OCI-LY7 (cell line): ENCODE data around the gene COBL. TPM values are rescaled to one million over a fixed set of nuclear protein-coding genes. Genes with fewer than 3 reads are reported as not detected.

Source experiments
- BruUV-seq: library from RNA; stranded (reverse); fragments of 400-500 nt; replicated peaks from 2 replicates; lab custom pipeline; 2021; lab: Mats Ljungman, UMichigan
- CTCF ChIA-PET: fragments of 300-600 bp; sonication (Branson Sonifier 250); formaldehyde crosslinking; loops from one replicate; lab custom pipeline; 2022; ENCODE audit warnings: antibody characterized with exemption; ENCODE audit not compliant: unreplicated experiment; lab: Charles Lee
- POLR2A ChIA-PET: fragments of 300-600 bp; sonication (Branson Sonifier 250); formaldehyde crosslinking; loops from one replicate; lab custom pipeline; 2022; ENCODE audit warnings: antibody characterized with exemption; lab: Charles Lee
- DNase-seq: peaks from one replicate; pipeline ENCODE4 v3.0.0-alpha.2; 2015; ENCODE audit warnings: low spot score
- H2AFZ ChIP-seq: fragments of 200-600 bp; sonication (generic), shearing (Covaris generic); 2 replicates; pipeline ENCODE4 v1.6.1; 2014; ENCODE audit warnings: mild to moderate bottlenecking, antibody characterized with exemption, low read length, moderate library complexity
- H3K27ac ChIP-seq: fragments of 200-600 bp; sonication (generic); 2 replicates; pipeline ENCODE4 v1.5.1; 2014; ENCODE audit warnings: mixed run types, low read depth, mild to moderate bottlenecking, moderate library complexity, low read length, inconsistent platforms; ENCODE audit not compliant: poor library complexity, severe bottlenecking
- H3K36me3 ChIP-seq: fragments of 200-600 bp; sonication (generic); 2 replicates; pipeline ENCODE4 v1.6.1; 2014; ENCODE audit warnings: mild to moderate bottlenecking, antibody characterized with exemption, low read length, moderate library complexity, mixed read lengths; ENCODE audit not compliant: insufficient read depth
- H3K4me1 ChIP-seq: fragments of 200-600 bp; sonication (generic); 2 replicates; pipeline ENCODE4 v1.5.1; 2014; ENCODE audit warnings: mild to moderate bottlenecking, low read length; ENCODE audit not compliant: insufficient read depth, poor library complexity, severe bottlenecking
- H3K4me2 ChIP-seq: fragments of 200-600 bp; sonication (generic); 2 replicates; pipeline ENCODE4 v1.6.1; 2014; ENCODE audit warnings: mild to moderate bottlenecking, low read length
- H3K4me3 ChIP-seq: fragments of 200-600 bp; sonication (generic); 2 replicates; pipeline ENCODE4 v1.5.1; 2014; ENCODE audit warnings: mild to moderate bottlenecking, low read depth, low read length; ENCODE audit not compliant: poor library complexity, severe bottlenecking
- H3K79me2 ChIP-seq: fragments of 200-600 bp; sonication (generic); 2 replicates; pipeline ENCODE4 v1.6.1; 2016; ENCODE audit warnings: low read depth, mild to moderate bottlenecking, low read length, moderate library complexity, mixed read lengths; ENCODE audit not compliant: insufficient read depth
- H3K9me2 ChIP-seq: fragments of 200-600 bp; sonication (generic); 2 replicates; pipeline ENCODE4 v1.6.1; 2016; ENCODE audit warnings: mild to moderate bottlenecking, low read length, mixed read lengths; ENCODE audit not compliant: insufficient read depth
- H3K9me3 ChIP-seq: fragments of 200-600 bp; sonication (generic); 2 replicates; pipeline ENCODE4 v1.6.1; 2014; ENCODE audit warnings: mild to moderate bottlenecking, mixed run types, low read length, mixed read lengths
- H4K20me1 ChIP-seq: fragments of 200-600 bp; sonication (generic); 2 replicates; pipeline ENCODE4 v1.6.1; 2014; ENCODE audit warnings: mild to moderate bottlenecking, antibody characterized with exemption, low read length, moderate library complexity, mixed read lengths; ENCODE audit not compliant: insufficient read depth
- EZH2phosphoT487 ChIP-seq: fragments of 200-600 bp; sonication (generic); IDR thresholded peaks from 2 replicates; pipeline ENCODE4 v1.6.1; 2018; ENCODE audit warnings: low read depth, borderline replicate concordance, mild to moderate bottlenecking, mixed run types, antibody characterized with exemption, low read length, moderate library complexity, mixed read lengths
- intact Hi-C: fragments of 100-400 bp; cut with micrococcal nuclease; formaldehyde crosslinking; loops from one replicate; pipeline ENCODE4 v1.10.0; 2022; ENCODE audit not compliant: unreplicated experiment
- total RNA-seq, 2 experiments: library from RNA; depleted of rRNA in 1 of 2; stranded (reverse); fragments of >200 nt in 1 of 2; shearing (Covaris generic) in 1 of 2; gene quantifications; 2 replicates each; pipeline ENCODE4 v1.2.3, GENCODE V29; 2014 to 2022
- TF ChIP-seq, protein P1 (sequence below): fragments of 200-600 bp; sonication (generic); conservative IDR thresholded peaks from 2 replicates; pipeline ENCODE4 v1.5.1; 2014; ENCODE audit warnings: mild to moderate bottlenecking, antibody characterized with exemption, low read length, moderate library complexity, mixed read lengths

The COBL gene
- total RNA-seq, 2 experiments from 2014 or later: not detected

GRCh38 chr7:51140199-51141164 lies 176.1 kb downstream of the COBL start:
- Histone ChIP-seq H3K4me3 (no peak overlapping the region), H3K9me2 (no peaks in the 10 kb centered on the region), H3K27ac (no peak overlapping the region), H3K4me1 (no peaks in the 10 kb centered on the region), H2AFZ (no peak overlapping the region), H3K9me3 (no peaks in the 10 kb centered on the region), H3K4me2 (no peak overlapping the region), H4K20me1 (no peaks in the 10 kb centered on the region), H3K79me2 (no peaks in the 10 kb centered on the region), H3K36me3 (no peaks in the 10 kb centered on the region)
- TF ChIP-seq, protein P1, sequence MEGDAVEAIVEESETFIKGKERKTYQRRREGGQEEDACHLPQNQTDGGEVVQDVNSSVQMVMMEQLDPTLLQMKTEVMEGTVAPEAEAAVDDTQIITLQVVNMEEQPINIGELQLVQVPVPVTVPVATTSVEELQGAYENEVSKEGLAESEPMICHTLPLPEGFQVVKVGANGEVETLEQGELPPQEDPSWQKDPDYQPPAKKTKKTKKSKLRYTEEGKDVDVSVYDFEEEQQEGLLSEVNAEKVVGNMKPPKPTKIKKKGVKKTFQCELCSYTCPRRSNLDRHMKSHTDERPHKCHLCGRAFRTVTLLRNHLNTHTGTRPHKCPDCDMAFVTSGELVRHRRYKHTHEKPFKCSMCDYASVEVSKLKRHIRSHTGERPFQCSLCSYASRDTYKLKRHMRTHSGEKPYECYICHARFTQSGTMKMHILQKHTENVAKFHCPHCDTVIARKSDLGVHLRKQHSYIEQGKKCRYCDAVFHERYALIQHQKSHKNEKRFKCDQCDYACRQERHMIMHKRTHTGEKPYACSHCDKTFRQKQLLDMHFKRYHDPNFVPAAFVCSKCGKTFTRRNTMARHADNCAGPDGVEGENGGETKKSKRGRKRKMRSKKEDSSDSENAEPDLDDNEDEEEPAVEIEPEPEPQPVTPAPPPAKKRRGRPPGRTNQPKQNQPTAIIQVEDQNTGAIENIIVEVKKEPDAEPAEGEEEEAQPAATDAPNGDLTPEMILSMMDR: no peak
- no TSS peak for BruUV-seq
- DNase-seq: no peak
- ChIA-PET CTCF (no interaction called here), POLR2A (interaction anchor here (0.5 to 1.3 kb wide), 3 partner anchors 9 to 1714 kb away, joined by 3 to 4 read pairs (median 4); no protein-coding TSS in a partner anchor)
- intact Hi-C loops: no loop called here

DNA sequence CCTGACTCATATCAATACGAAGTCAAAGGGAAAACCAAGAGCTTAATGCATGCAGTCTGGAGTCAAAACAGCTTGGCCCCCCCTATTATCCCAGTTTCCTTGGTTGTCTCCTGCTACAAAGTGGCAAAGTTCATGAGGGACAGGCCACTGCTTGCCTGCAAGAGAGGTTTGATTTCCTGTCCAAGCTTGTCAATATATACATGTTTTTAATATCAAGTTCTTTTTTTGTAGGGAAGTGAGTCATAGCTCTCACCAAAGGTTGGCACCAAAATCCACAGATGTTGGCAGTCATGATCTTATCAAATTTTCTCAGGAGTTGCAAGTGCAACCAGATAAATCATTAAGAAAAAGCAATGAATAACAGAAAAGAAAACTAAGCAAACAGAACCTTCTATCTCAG lies 176.8 kb downstream of the COBL start:
- DNase-seq: no peak
- no peak overlapping the region for H3K27ac ChIP-seq
- H3K4me1 ChIP-seq: no peaks in the 10 kb centered on the region
- no peaks in the 10 kb centered on the region for H3K79me2 ChIP-seq
- no peaks in the 10 kb centered on the region for H3K9me2 ChIP-seq
- no peaks in the 10 kb centered on the region for H3K36me3 ChIP-seq
- BruUV-seq: no TSS peak
- ChIA-PET POLR2A (interaction anchor here (0.5 to 1.3 kb wide), 3 partner anchors 8 to 1714 kb away, joined by 3 to 4 read pairs (median 4); no protein-coding TSS in a partner anchor), CTCF (no interaction called here)
- no peak overlapping the region for H3K4me3 ChIP-seq
- H3K4me2 ChIP-seq: no peak overlapping the region
- H4K20me1 ChIP-seq: no peaks in the 10 kb centered on the region
- H2AFZ ChIP-seq: no peak overlapping the region
- TF ChIP-seq, protein P1: no peak
- TF ChIP-seq EZH2phosphoT487: no peak
- intact Hi-C loops: no loop called here
- H3K9me3 ChIP-seq: no peaks in the 10 kb centered on the region
